GM21515 (cell line): ENCODE measurements around the gene ARIH1.

Source experiments
- ATAC-seq: cut with Tn5 transposase; IDR thresholded peaks from one replicate; pipeline ENCODE4 v1.9.1; 2021; ENCODE audit not compliant: unreplicated experiment

Gene ARIH1

DNA sequence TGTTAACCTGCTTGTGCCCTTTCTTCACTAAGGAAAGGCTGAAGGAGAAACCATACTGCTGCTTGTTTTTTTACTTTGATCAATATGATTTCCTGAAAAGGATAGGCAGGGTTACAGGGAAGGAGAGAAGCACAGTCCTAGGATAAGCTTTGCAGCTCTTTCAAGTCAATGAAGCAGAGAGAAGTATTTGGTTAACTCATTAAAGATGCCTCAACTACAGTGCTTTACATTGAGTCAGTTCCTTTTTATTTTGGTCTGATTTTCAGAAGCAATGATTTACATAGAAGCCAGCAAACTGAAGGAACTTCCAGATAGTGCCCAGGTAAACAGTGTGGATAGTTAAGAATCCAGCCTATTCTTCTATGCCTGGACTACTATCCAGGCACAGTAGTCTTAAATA is 64.8 kb downstream of the ARIH1 start:
- ATAC-seq, result no peak

- ATAC-seq, result no peak
Measured at GRCh38 chr15:72540606-72541237, 66.6 kb downstream of the ARIH1 start.

DNA sequence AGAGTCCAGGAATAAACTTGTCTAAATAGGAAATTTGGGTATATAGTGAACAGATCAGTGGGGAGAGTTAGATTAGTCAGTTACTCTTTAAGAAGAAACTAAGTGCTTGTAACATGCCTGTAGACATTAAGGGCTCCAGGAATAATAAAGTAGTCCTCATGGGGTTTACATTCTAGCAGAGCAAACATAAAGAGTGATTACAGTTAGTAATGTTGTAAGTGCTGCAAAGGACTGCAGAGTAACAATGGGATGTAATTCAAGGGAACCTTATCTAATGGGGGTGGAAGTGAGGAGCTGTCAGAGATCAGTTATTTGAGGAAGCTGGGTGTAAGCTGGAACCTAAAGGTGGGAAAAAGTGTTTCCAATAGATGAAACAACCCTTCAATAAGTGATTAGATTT is 67.5 kb downstream of the ARIH1 start:
- ATAC-seq, result no peak

DNA sequence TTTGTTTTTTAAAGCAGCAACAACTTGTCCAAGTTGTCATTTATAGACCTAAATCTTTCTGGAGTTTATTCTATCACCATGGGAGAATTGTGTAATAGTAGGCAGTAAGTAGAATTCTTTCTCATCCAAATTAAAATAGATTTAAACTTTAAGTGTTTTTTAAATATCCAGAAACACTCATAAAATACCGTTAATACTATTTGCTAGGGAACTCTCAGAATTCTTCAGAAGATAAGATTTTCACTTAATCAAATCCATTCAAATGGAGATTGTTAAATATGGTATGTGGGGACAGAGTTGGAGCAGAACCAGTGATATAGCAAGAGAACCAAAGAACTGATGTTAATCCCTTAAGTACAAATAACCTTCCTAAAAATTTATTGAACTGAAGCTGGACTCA is 71.0 kb downstream of the ARIH1 start:
- ATAC-seq, result no peak

- no peak for ATAC-seq
Measured at GRCh38 chr15:72554471-72555425, 80.6 kb downstream of the ARIH1 start.

- ATAC-seq, result no peak
Measured at GRCh38 chr15:72559781-72560180, 85.7 kb downstream of the ARIH1 start.

DNA sequence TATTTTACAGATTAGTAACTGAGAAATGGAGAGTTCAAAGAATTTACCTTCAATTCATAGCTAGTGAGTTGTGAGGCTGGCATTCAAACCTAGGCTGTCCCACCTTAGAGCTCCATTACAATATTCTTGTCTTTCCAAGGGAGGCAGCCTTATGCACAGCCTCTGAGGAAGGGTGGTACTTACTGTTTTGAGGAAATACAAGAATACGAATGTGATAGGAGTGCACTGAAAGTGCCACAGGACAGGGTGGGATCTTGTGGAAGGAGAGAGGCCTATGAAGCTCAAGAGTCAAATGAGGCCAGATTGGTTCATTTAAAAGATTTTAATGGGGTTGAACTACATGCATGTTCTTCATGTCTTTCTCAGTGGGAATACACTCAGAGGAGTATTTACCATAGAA is 86.3 kb downstream of the ARIH1 start:
- ATAC-seq, result no peak

DNA sequence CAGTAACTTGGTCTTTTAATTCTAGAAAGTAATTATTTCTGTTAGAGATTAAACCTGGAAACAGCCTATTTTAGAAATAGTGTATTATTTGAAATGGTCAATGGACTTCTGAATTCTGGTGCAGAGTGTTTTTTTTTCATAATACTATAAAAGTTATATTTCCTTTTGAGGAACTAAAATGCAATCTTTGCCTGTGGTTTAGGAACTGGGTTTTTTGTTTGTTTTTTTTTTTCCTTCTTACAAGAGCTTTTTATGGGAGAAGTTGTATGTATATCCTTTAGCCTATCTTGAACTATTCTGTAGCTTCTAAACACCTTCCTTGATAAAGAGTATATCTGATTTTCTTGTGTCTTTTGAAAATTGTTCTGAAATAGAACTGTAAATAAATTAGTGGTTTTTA is 88.3 kb downstream of the ARIH1 start:
- no peak for ATAC-seq

DNA sequence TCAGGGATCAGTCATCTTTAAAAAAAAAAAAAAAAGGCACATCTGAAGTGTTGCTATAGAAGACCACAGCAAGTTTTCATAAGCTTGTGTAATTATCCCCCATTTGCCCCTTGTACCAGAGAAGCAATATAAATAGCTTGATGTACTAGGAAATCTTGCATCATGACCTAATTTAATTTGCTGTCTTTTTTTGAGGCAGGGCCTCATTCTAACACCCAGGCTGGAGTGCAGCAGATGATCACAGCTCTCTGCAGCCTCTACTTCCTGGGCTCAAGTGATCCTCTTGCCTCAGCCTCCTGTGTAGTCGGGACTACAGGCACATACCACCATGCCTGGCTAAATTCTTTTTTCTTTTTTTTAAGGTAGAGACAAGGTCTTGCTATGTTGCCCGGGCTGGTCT is 88.7 kb downstream of the ARIH1 start:
- ATAC-seq, result no peak

DNA sequence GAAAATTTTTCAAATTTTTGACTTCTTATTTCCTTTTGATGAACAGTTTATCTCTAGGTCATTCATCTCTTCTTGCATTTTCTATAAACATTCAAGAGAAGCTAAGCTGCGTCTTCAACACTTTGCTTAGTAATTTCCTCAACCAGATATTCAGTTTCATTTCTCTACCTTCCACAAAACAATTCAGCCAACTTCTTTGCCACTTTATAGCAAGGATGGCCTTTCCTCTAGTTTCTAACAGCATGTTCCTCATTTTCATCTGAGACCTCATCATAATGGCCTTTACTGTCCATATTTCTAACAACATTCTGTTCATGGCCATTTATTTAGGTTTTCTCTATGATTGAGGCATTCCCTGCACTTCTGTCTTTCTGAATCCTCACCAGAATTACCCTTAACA is 90.0 kb downstream of the ARIH1 start:
- no peak for ATAC-seq

- no peak for ATAC-seq
Measured at GRCh38 chr15:72566973-72567372, 92.8 kb downstream of the ARIH1 start.

DNA sequence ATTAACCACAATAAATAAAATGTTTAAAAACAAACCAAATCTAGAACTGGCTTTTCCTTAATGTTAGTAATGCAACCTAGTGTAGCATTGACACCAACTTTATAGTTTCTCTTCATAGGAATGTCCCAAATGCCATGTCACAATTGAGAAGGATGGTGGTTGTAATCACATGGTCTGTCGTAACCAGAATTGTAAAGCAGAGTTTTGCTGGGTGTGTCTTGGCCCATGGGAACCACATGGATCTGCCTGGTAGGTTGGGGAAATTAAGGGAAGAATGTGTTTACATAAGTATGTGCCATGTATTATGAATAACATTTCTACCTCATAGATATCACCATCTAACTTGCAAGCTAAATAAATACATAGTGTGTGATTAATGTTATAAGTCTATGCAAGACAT is 95.9 kb downstream of the ARIH1 start:
- no peak for ATAC-seq

GRCh38 chr15:72579814-72580213 is 105.7 kb downstream of the ARIH1 start:
- ATAC-seq, result no peak

DNA sequence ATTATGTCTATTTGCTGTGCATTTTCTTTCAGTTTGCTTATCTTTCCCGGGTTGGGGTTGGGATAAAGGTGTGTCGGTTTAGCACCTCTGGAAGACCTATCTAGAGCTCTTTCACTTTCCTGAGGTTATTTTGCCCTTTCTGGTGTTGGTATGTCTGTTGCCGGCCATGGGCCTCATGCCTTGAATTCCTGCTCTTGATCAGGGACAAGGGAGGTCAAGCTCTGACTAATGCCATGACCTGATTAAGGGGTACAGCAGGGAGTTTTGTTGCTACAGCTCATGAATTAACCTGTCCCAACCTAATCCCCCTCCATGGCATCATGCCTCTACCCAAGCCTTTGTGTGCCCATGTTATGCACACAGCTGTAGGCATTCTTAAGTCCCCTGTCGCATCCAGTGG is 109.9 kb downstream of the ARIH1 start:
- ATAC-seq, result no peak

DNA sequence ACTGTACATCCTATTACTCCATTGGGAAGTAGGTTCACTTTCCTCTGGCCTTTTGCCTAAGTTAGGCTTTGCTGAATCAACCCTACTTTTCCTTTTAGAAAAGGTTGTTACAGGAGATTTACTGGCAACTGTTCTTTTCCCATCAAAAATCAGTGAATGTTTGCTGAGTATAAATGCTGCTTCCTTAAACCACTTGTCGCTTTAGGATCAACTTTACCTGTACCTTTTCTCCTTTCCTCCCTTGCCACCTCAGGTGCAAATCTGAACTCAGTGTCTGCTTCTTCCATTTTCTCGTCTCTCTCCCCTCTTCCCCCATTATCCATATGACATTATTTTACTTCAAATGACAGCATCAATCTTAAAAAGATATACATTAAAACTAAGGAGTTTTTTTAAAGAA is 110.9 kb downstream of the ARIH1 start:
- no peak for ATAC-seq

- no peak for ATAC-seq
Measured at GRCh38 chr15:72585476-72586058, 111.4 kb downstream of the ARIH1 start.

DNA sequence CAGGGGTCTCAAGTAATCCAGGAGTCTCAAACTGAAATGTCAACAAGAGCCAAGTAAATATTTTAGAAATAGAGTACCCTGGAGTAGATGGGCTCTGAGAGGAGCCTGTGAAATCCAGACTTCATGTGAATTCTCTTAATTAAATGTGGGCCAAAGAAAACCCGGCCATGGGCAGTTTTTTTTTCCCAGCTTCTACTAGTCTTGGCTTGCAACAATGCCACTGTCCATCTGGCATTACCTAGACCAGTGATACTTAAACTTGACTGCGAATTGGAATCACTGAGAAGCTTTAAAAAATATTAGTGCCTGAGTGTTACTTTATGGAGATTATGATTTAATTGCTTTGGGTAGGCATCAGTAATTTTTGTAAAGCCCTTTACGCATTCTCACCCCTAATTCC is 114.0 kb downstream of the ARIH1 start:
- no peak for ATAC-seq

- ATAC-seq, result no peak
Measured at GRCh38 chr15:72590427-72590826, 116.3 kb downstream of the ARIH1 start.

DNA sequence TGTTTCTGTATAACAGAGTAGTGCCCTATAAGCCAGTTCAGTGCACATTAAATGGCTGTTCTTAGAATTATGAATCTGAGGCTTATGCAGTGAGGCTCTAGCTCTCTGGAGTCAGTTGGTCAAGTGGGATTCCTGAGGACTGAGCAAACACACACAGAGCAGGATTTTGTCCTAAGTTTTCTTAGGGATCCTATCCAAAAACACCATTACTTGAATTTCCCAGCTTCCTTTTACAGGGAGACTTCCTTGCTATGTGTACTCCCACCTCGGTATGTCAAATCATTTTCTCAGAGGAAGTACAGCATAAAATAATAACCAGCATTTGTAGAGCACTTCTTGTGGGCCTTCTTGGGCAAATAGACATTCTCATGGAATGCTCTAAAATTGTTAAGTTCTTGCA is 117.2 kb downstream of the ARIH1 start:
- no peak for ATAC-seq

GRCh38 chr15:72592097-72592496 is 118.0 kb downstream of the ARIH1 start:
- ATAC-seq, result no peak

DNA sequence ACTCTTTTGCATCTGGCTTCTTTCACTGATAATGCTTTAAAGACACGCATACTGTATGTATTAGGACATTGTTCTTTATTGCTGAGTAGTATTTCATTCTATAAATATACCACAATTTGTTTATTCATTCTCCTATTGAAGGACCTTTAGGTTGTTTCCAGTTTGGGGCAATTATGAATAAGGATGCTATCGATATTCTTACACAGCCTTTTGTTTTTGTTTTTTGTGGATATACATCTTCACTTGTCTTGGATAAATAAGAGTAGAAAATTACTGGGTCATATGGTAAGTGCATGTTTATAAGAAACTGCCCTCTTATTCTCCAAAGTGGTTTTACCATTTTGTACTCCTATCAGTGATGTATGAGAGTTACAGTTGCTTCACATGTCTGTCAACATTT is 118.5 kb downstream of the ARIH1 start:
- no peak for ATAC-seq

DNA sequence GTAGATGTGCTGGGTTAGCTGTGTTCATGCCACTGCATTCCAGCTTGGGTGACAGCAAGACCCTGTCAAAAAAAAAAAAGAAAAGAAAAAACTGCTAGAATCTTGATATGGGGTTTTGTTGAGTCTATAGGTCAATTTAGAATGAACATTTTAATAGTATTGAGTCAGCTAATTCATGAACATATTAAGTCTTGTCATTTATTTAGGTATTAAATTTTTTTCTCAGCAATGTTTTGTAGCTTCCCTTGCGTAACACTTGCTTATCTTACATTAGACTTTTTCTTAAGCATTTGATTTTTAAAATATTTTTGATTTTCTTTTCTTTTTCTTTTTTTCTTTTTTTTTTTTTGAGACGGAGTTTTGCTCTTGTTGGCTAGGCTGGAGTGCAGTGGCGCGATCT is 119.7 kb downstream of the ARIH1 start:
- ATAC-seq, result no peak
